ENCODE measurements around the gene S100PBP. TPM values are rescaled to one million over a fixed set of nuclear protein-coding genes. Genes with fewer than 3 reads are reported as not detected.

The S100PBP gene
- total and polyA plus RNA-seq, 2 of the 4 experiments (the other 2 are of a cell fraction): 13.9 to 20.3 TPM

DNA sequence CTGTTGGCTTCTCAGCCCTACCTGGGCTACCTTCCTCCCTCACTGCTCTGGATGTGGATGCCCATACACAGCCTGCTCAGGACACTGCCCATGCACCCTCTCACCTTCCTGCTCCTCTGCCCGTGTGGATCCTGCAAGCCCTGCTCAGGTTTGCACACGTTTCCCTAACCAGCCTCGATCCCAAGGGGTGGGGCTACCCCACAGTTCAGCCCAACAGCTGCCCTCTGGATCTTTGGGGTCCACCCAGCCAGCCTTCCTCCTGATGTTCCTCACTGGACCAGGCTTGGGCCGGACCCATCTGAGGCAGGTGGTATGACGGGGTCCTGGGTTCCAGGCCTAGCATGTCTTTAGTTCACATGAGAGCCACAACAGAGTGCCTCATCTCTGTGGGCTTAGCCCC, 79.0 kb downstream of the S100PBP start:
- H3K9ac ChIP-seq (ENCODE audit: low read depth, low read length): no peak overlapping the region
- no peak overlapping the region for H3K18ac ChIP-seq (ENCODE audit: low read depth, low read length)
- H2BK120ac ChIP-seq (ENCODE audit: low read depth, low read length): no peak overlapping the region
- H4K5ac ChIP-seq (ENCODE audit: low read depth, low read length): no peak overlapping the region
- H3K4ac ChIP-seq (ENCODE audit: low read depth, low read length): no peak overlapping the region
- H3K79me1 ChIP-seq (ENCODE audit: low read depth in 1 of 2, low read length in 2 of 2): peaks cover 0 to 9% of the 10 kb centered on the region in 2 experiments; a peak in 1 of 4 replicates
- H2BK15ac ChIP-seq (ENCODE audit: low read depth, low read length): no peak overlapping the region
- peaks cover 2% of the 10 kb centered on the region; the same call in 1 of the 2 replicates for H3K4me1 ChIP-seq (ENCODE audit: control insufficient read depth, insufficient read depth, low read length)
- DNase-seq (no peak), ATAC-seq (ENCODE audit: low read depth) (no peak)
- no peak overlapping the region for H4K8ac ChIP-seq (ENCODE audit: low read depth in 2 of 2, low read length in 2 of 2)
- no peak for TF ChIP-seq BHLHE40 (IDR thresholded peaks at IDR 0.05; ENCODE audit: low read depth, low read length)
- no peak for TF ChIP-seq CEBPB (IDR thresholded peaks at IDR 0.05; ENCODE audit: low read depth, low read length)
- no peak for TF ChIP-seq RCOR1 (IDR thresholded peaks at IDR 0.05; ENCODE audit: insufficient replicate concordance, low read length)
- TF ChIP-seq POLR2A (IDR thresholded peaks at IDR 0.05; ENCODE audit: low read depth, low read length): no peak
- no peak for TF ChIP-seq CHD1 (IDR thresholded peaks at IDR 0.05; ENCODE audit: low read depth, low read length)
- no peak for TF ChIP-seq RAD21 (IDR thresholded peaks at IDR 0.05; ENCODE audit: low read length)
- no peak for TF ChIP-seq MXI1 (IDR thresholded peaks at IDR 0.05; ENCODE audit: borderline replicate concordance, low read depth, low read length)
- no peak for TF ChIP-seq ELK1 (IDR thresholded peaks at IDR 0.05; ENCODE audit: borderline replicate concordance, low read depth, low read length)
- TF ChIP-seq SMC3 (IDR thresholded peaks at IDR 0.05; ENCODE audit: low read depth, low read length): no peak
- no peak for TF ChIP-seq FOS (IDR thresholded peaks at IDR 0.05; ENCODE audit: low read depth, low read length)
- TF ChIP-seq MAZ (IDR thresholded peaks at IDR 0.05; ENCODE audit: borderline replicate concordance, low read depth, low read length): no peak
- no peak for TF ChIP-seq NFE2L2 (IDR thresholded peaks at IDR 0.05; ENCODE audit: low read depth, low read length)
- TF ChIP-seq, protein P1, sequence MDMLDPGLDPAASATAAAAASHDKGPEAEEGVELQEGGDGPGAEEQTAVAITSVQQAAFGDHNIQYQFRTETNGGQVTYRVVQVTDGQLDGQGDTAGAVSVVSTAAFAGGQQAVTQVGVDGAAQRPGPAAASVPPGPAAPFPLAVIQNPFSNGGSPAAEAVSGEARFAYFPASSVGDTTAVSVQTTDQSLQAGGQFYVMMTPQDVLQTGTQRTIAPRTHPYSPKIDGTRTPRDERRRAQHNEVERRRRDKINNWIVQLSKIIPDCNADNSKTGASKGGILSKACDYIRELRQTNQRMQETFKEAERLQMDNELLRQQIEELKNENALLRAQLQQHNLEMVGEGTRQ (IDR thresholded peaks at IDR 0.05; ENCODE audit: low read depth, low read length): no peak
- TF ChIP-seq, protein P2, sequence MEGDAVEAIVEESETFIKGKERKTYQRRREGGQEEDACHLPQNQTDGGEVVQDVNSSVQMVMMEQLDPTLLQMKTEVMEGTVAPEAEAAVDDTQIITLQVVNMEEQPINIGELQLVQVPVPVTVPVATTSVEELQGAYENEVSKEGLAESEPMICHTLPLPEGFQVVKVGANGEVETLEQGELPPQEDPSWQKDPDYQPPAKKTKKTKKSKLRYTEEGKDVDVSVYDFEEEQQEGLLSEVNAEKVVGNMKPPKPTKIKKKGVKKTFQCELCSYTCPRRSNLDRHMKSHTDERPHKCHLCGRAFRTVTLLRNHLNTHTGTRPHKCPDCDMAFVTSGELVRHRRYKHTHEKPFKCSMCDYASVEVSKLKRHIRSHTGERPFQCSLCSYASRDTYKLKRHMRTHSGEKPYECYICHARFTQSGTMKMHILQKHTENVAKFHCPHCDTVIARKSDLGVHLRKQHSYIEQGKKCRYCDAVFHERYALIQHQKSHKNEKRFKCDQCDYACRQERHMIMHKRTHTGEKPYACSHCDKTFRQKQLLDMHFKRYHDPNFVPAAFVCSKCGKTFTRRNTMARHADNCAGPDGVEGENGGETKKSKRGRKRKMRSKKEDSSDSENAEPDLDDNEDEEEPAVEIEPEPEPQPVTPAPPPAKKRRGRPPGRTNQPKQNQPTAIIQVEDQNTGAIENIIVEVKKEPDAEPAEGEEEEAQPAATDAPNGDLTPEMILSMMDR (conservative IDR thresholded peaks at IDR 0.05; ENCODE audit: low read depth, low read length): no peak
- TF ChIP-seq RFX5 (IDR thresholded peaks at IDR 0.05; ENCODE audit: low read depth, low read length): no peak
- TF ChIP-seq MAFK (IDR thresholded peaks at IDR 0.05; ENCODE audit: low read depth, low read length): no peak
- H2AK9ac ChIP-seq (replicated peaks; ENCODE audit: low read depth, low read length, poor library complexity): no peak overlapping the region
- H2BK20ac ChIP-seq (ENCODE audit: low read depth, low read length): no peak overlapping the region
- no peak overlapping the region for H3K27ac ChIP-seq (ENCODE audit: insufficient read depth, low read length)
- no peak overlapping the region for H2BK5ac ChIP-seq (ENCODE audit: low read depth, low read length, poor library complexity, severe bottlenecking)
- no peak overlapping the region for H4K91ac ChIP-seq (ENCODE audit: insufficient read depth, low read depth, low read length)
- WGBS, 2 experiments (ENCODE audit: extremely low coverage in 2 of 2, insufficient read length in 1 of 2): 91% methylated on average over 4 of the region's 5 CpGs; no CpG with 5 or more reads in 1 of the 2 experiments
- intact Hi-C loops (cut with micrococcal nuclease): no loop called here
- no peak overlapping the region for H2AFZ ChIP-seq (replicated peaks; ENCODE audit: low read length, poor library complexity)
- ChIA-PET CTCF (no interaction called here), POLR2A (ENCODE audit: unreplicated experiment) (no interaction called here)
- H3K14ac ChIP-seq (replicated peaks; ENCODE audit: low read depth, low read length): no peak overlapping the region
- no peak overlapping the region for H3K4me3 ChIP-seq (ENCODE audit: insufficient read depth, low read depth, low read length)
- peaks cover 6% of the 10 kb centered on the region; the same call in 1 of the 2 replicates for H3K9me1 ChIP-seq (ENCODE audit: insufficient read depth, low read length)
- no peak overlapping the region for H3K4me2 ChIP-seq (ENCODE audit: low read depth, low read length)
- in situ Hi-C loops (cut with MboI; ENCODE audit: low sequenced_read_pairs): no loop called here
- dilution Hi-C loops (cut with HindIII; ENCODE audit: low sequenced_read_pairs, unreplicated experiment): no loop called here
- H3K27me3 ChIP-seq (ENCODE audit: control insufficient read depth, insufficient read depth, low read length): peaks cover 12% of the 10 kb centered on the region
- H3K9me3 ChIP-seq (ENCODE audit: control insufficient read depth, insufficient read depth, low read length): peaks cover 2% of the 10 kb centered on the region; the same call in 1 of the 2 replicates
- H3K36me3 ChIP-seq (ENCODE audit: control insufficient read depth, insufficient read depth, low read length): peaks cover 1% of the 10 kb centered on the region; the same call in 1 of the 2 replicates
- no peak overlapping the region for H3K23ac ChIP-seq (ENCODE audit: low read depth, low read length)
- H2AK5ac ChIP-seq (ENCODE audit: low read depth, low read length): no peak overlapping the region
- no TSS peak for BruUV-seq (replicated peaks)
- no peak overlapping the region for H3K56ac ChIP-seq (ENCODE audit: extremely low read depth, insufficient read depth, low read length)
- H4K20me1 ChIP-seq (ENCODE audit: insufficient read depth, low read length): no peaks in the 10 kb centered on the region
